ENCODE data around the gene ZSCAN18.
"Not testable (repeated sequence)": the region's sequence is repeated elsewhere in the genome, so short reads cannot be mapped to it uniquely, and the experiment has no call there.

The ZSCAN18 gene

GRCh38 chr19:58097781-58098681, at the start of gene ZSCAN18:
TSS of gene ZSCAN18 (minus strand) at chr19:58098231. CDS start at chr19:58090267, 7,964 bp downstream.
- peak; percentile 90 for DNase-seq (ENCODE audit: low read depth)

- not testable (repeated sequence) for DNase-seq (ENCODE audit: low read depth)
Measured at GRCh38 chr19:58147475-58147874, 49.4 kb upstream of the ZSCAN18 start.

- DNase-seq (ENCODE audit: low read depth) = no peak
Measured at GRCh38 chr19:58145849-58146248, 47.8 kb upstream of the ZSCAN18 start.

GRCh38 chr19:58134244-58134643, 36.2 kb upstream of the ZSCAN18 start:
- no peak for DNase-seq (ENCODE audit: low read depth)

GRCh38 chr19:58129284-58129683, 31.3 kb upstream of the ZSCAN18 start:
- DNase-seq (ENCODE audit: low read depth) = no peak

- peak; percentile 16 for DNase-seq (ENCODE audit: low read depth)
Measured at GRCh38 chr19:58128041-58128685, 30.1 kb upstream of the ZSCAN18 start.

GRCh38 chr19:58123354-58123753, 25.3 kb upstream of the ZSCAN18 start:
- peak; percentile 7 for DNase-seq (ENCODE audit: low read depth)

- DNase-seq (ENCODE audit: low read depth) = no peak
Measured at GRCh38 chr19:58118979-58119733, 21.1 kb upstream of the ZSCAN18 start.

GRCh38 chr19:58117841-58118575, 20.0 kb upstream of the ZSCAN18 start:
- DNase-seq (ENCODE audit: low read depth) = no peak

GRCh38 chr19:58108546-58108817, 10.5 kb upstream of the ZSCAN18 start:
- no peak for DNase-seq (ENCODE audit: low read depth)

GRCh38 chr19:58107778-58108545, 9.9 kb upstream of the ZSCAN18 start:
- DNase-seq (ENCODE audit: low read depth) = no peak

GRCh38 chr19:58098682-58098998, 609 bp upstream of the ZSCAN18 start:
- no peak for DNase-seq (ENCODE audit: low read depth)

GRCh38 chr19:58097349-58097748, 682 bp downstream of the ZSCAN18 start:
- DNase-seq (ENCODE audit: low read depth) = no peak

GRCh38 chr19:58096884-58097283, 1.1 kb downstream of the ZSCAN18 start:
- no peak for DNase-seq (ENCODE audit: low read depth)

- no peak for DNase-seq (ENCODE audit: low read depth)
Measured at GRCh38 chr19:58095328-58095727, 2.7 kb downstream of the ZSCAN18 start.

- DNase-seq (ENCODE audit: low read depth) = no peak
Measured at GRCh38 chr19:58093071-58093470, 5.0 kb downstream of the ZSCAN18 start.

- no peak for DNase-seq (ENCODE audit: low read depth)
Measured at GRCh38 chr19:58091251-58091995, 6.6 kb downstream of the ZSCAN18 start.

- no peak for DNase-seq (ENCODE audit: low read depth)
Measured at GRCh38 chr19:58089846-58090245, 8.2 kb downstream of the ZSCAN18 start.

- no peak for DNase-seq (ENCODE audit: low read depth)
Measured at GRCh38 chr19:58088521-58089052, 9.4 kb downstream of the ZSCAN18 start.

Data from amniotic epithelial cell (primary cell).